Endodermal cell (in vitro differentiated cells): Measurements from ENCODE around the gene FAAP20. TPM values are rescaled to one million over a fixed set of nuclear protein-coding genes. Genes with fewer than 3 reads are reported as not detected.

Source experiments
- DNase-seq: peaks from one replicate; pipeline ENCODE4 v3.0.0-alpha.2; 2017
- H3K27ac ChIP-seq: 2 replicates; pipeline ENCODE4 v1.5.1; 2013; ENCODE audit warnings: mild to moderate bottlenecking, low read depth, low read length, moderate library complexity
- H3K27me3 ChIP-seq: 2 replicates; pipeline ENCODE4 v1.6.1; 2013; ENCODE audit warnings: mild to moderate bottlenecking, low read length, moderate library complexity; ENCODE audit not compliant: insufficient read depth, control insufficient read depth, poor library complexity, severe bottlenecking
- H3K36me3 ChIP-seq: 2 replicates; pipeline ENCODE4 v1.7.0; 2013; ENCODE audit warnings: mild to moderate bottlenecking, low read length, moderate library complexity; ENCODE audit not compliant: control insufficient read depth, insufficient read depth
- H3K4me1 ChIP-seq: one replicate; pipeline ENCODE4 v1.7.0; 2013; ENCODE audit warnings: low read length; ENCODE audit not compliant: control insufficient read depth, insufficient read depth
- H3K4me3 ChIP-seq: 2 replicates; pipeline ENCODE4 v1.5.1; 2013; ENCODE audit warnings: mild to moderate bottlenecking, low read length, moderate library complexity
- H3K9ac ChIP-seq: 2 replicates; pipeline ENCODE4 v1.6.1; 2013; ENCODE audit warnings: mild to moderate bottlenecking, low read length, moderate library complexity; ENCODE audit not compliant: poor library complexity, severe bottlenecking; ENCODE audit errors: extremely low read depth
- H3K9me3 ChIP-seq: 2 replicates; pipeline ENCODE4 v1.6.1; 2013; ENCODE audit warnings: mild to moderate bottlenecking, low read length, moderate library complexity; ENCODE audit not compliant: control insufficient read depth
- H3K27ac Mint-ChIP-seq: 2 replicates; pipeline ENCODE4 v1.8.0; 2020; ENCODE audit warnings: mixed read lengths
- H3K27me3 Mint-ChIP-seq: 2 replicates; pipeline ENCODE4 v1.8.0; 2021; ENCODE audit warnings: mild to moderate bottlenecking, mixed read lengths; ENCODE audit not compliant: insufficient read depth
- H3K36me3 Mint-ChIP-seq: 2 replicates; pipeline ENCODE4 v1.8.0; 2020; ENCODE audit warnings: low read depth, mixed read lengths
- H3K4me1 Mint-ChIP-seq: 2 replicates; pipeline ENCODE4 v1.8.0; 2020; ENCODE audit warnings: mixed read lengths
- H3K4me3 Mint-ChIP-seq: 2 replicates; pipeline ENCODE4 v1.8.0; 2020; ENCODE audit warnings: mild to moderate bottlenecking, moderate library complexity, mixed read lengths
- H3K9me3 Mint-ChIP-seq: 2 replicates; pipeline ENCODE4 v1.8.0; 2020; ENCODE audit warnings: mild to moderate bottlenecking, mixed read lengths
- WGBS, 2 experiments: methylation state at CpG; one replicate each; pipeline versions ENCODE4 v1.1.5 to v1.1.7; 2013; ENCODE audit warnings: missing lambda C conversion rate in 2 of 2, mixed read lengths in 1 of 2; ENCODE audit not compliant: insufficient coverage in 1 of 2, insufficient read length in 1 of 2; 5-methylcytosine and 5-hydroxymethylcytosine counted together
- total RNA-seq, 2 donors: library from RNA; stranded (reverse); fragmentation: NEBNext Ultra II Directional in 1 of 2; extraction: Animal tissue kit (Norgen Biotek cat#: 25700) in 1 of 2; gene quantifications; 2 replicates in 1 of 2; 3 replicates in 1 of 2; pipeline ENCODE4 v1.2.1, GENCODE V29; 2021
- TF ChIP-seq, protein P1 (sequence below): fragments of 200-600 bp; sonication (generic); conservative IDR thresholded peaks from 2 replicates; pipeline ENCODE4 v1.5.0; 2021; ENCODE audit warnings: antibody characterized with exemption, mild to moderate bottlenecking

The FAAP20 gene
- total RNA-seq, 2 donors from 2014 or later: 126 to 154 TPM

DNA sequence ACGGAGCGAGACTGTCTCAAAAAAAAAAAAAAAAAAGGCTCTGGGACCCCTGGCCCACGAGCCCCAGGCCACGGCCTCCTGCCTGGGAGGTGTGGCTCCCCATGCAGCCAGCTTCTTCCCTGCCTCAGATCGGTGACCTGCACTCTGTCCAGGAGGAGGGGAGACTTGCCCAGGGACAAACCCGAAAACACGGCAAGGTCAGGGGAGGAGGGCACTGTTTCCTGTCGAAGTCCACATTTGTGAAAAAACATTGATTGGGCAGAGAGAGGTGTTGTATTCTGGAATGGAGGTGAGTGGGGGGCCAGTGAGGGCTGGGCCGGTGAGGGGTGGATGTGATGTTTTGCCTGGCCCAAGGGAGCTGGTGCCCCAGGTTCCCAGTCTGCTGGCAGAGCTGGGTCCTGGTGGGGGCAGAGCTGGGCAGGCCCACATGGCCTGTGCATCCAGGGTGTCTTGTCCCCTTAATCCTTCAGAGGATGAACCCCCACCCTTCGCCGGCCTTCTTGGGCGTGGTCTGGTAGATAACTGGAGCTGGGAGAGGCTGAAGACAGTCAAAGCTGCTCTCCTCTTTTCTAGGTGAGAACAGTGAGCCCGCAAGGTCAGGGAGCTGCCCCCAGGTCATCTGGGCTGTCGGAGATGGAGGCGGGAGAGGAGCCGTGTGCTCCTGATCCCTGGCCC is 12.4 kb upstream of the FAAP20 start:
- H3K27me3 ChIP-seq: peaks cover 8% of the 10 kb centered on the region
- peaks cover 12% of the 10 kb centered on the region for H3K27me3 Mint-ChIP-seq
- no peak overlapping the region for H3K27ac ChIP-seq
- no peaks in the 10 kb centered on the region for H3K9me3 ChIP-seq
- no peak overlapping the region for H3K9ac ChIP-seq
- no peaks in the 10 kb centered on the region for H3K4me1 ChIP-seq
- H3K9me3 Mint-ChIP-seq: no peaks in the 10 kb centered on the region
- 91 to 95% methylated on average over 9 to 16 of the region's 16 CpGs for WGBS, 2 experiments
- no peak overlapping the region for H3K4me3 Mint-ChIP-seq
- DNase-seq: no peak
- H3K27ac Mint-ChIP-seq: no peak overlapping the region
- TF ChIP-seq, protein P1, sequence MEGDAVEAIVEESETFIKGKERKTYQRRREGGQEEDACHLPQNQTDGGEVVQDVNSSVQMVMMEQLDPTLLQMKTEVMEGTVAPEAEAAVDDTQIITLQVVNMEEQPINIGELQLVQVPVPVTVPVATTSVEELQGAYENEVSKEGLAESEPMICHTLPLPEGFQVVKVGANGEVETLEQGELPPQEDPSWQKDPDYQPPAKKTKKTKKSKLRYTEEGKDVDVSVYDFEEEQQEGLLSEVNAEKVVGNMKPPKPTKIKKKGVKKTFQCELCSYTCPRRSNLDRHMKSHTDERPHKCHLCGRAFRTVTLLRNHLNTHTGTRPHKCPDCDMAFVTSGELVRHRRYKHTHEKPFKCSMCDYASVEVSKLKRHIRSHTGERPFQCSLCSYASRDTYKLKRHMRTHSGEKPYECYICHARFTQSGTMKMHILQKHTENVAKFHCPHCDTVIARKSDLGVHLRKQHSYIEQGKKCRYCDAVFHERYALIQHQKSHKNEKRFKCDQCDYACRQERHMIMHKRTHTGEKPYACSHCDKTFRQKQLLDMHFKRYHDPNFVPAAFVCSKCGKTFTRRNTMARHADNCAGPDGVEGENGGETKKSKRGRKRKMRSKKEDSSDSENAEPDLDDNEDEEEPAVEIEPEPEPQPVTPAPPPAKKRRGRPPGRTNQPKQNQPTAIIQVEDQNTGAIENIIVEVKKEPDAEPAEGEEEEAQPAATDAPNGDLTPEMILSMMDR: no peak
- H3K36me3 ChIP-seq: no peaks in the 10 kb centered on the region
- no peaks in the 10 kb centered on the region for H3K36me3 Mint-ChIP-seq
- H3K4me1 Mint-ChIP-seq: peaks cover 18% of the 10 kb centered on the region
- no peak overlapping the region for H3K4me3 ChIP-seq

- no peaks in the 10 kb centered on the region for H3K9me3 Mint-ChIP-seq
- H3K36me3 Mint-ChIP-seq: no peaks in the 10 kb centered on the region
- Histone ChIP-seq H3K4me3 (peak overlapping the region; percentile 69), H3K27me3 (peaks cover 8% of the 10 kb centered on the region), H3K9ac (peak overlapping the region; percentile 30), H3K27ac (no peak overlapping the region), H3K9me3 (no peaks in the 10 kb centered on the region), H3K36me3 (no peaks in the 10 kb centered on the region), H3K4me1 (no peaks in the 10 kb centered on the region)
- peak; percentile 99 for DNase-seq
- H3K4me3 Mint-ChIP-seq: peak overlapping the region; percentile 36
- 18 to 29% methylated on average over 39 to 81 of the region's 84 CpGs for whole genome bisulfite sequencing, 2 experiments
- peaks cover 12% of the 10 kb centered on the region for H3K27me3 Mint-ChIP-seq
- TF ChIP-seq, protein P1: peak; percentile 24
- H3K27ac Mint-ChIP-seq: no peak overlapping the region
- peaks cover 18% of the 10 kb centered on the region for H3K4me1 Mint-ChIP-seq
Observed at GRCh38 chr1:2205191-2205952, 10.8 kb upstream of the FAAP20 start.

DNA sequence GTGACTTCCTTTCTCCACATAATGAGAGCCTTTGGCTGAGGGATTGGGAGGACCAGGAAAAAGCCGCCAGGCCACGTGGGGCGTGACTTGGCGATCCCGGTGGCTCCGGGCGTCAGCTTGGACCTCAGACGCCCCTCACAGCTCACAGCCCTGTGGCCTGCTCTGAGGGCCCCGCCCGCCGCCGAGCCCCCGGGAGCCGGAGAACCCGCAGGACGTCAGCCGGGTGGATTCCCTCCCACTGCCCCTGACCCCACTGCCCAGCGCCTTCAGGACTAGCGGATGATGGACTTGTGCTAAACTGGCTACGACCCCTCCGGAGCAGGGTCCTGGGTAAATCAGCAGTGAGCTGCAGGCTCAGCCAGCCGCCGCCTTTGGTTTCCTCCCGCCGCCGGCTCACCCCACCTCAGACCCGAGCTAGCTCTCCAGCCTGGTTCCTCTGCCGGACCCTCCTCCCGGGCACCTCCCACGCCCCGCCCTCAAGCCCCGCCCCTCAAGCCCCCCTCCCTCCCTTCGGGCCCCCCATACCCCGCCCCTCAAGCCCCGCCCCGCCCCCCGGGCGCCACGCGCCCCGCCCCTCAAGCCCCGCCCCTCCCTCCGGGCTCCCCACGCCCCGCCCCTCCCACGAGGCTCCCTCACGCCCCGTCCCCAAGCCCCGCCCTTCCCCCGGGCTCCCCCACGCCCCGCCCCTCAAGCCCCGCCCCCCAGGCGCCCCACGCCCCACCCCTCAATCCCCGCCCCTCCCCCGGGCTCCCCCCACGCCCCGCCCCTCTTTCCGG is 10.0 kb upstream of the FAAP20 start:
- H3K27ac Mint-ChIP-seq: no peak overlapping the region
- TF ChIP-seq, protein P1: no peak
- DNase-seq: peak; percentile 97
- Histone ChIP-seq H3K27ac (peak overlapping the region; percentile 68), H3K4me1 (no peaks in the 10 kb centered on the region), H3K9ac (peak overlapping the region; percentile 41), H3K4me3 (peak overlapping the region; percentile 78), H3K9me3 (no peaks in the 10 kb centered on the region), H3K36me3 (no peaks in the 10 kb centered on the region), H3K27me3 (peaks cover 8% of the 10 kb centered on the region)
- H3K9me3 Mint-ChIP-seq: no peaks in the 10 kb centered on the region
- no peaks in the 10 kb centered on the region for H3K36me3 Mint-ChIP-seq
- H3K4me1 Mint-ChIP-seq: peaks cover 17% of the 10 kb centered on the region
- peaks cover 12% of the 10 kb centered on the region for H3K27me3 Mint-ChIP-seq
- H3K4me3 Mint-ChIP-seq: peak overlapping the region; percentile 53
- 1 to 6% methylated on average over 15 to 26 of the region's 60 CpGs for WGBS, 2 experiments
